HTR-8/SVneo (cell line): ENCODE measurements around the gene HOXA2.

Experiments
- DNase-seq: peaks from one replicate; pipeline ENCODE4 v3.0.0; 2011; ENCODE audit warnings: low spot score, mixed read lengths; ENCODE audit not compliant: insufficient read length
- FAIRE-seq: peaks from 2 replicates; lab custom pipeline; 2011; peaks lifted over from hg19 to GRCh38; lab: Jason Lieb, UNC

Gene HOXA2

GRCh38 chr7:27113991-27114769 lies 11.7 kb upstream of the HOXA2 start:
- FAIRE-seq (no peak), DNase-seq (no peak)

GRCh38 chr7:27112955-27113949 lies 10.8 kb upstream of the HOXA2 start:
- FAIRE-seq (peak; percentile 44), DNase-seq (peak; percentile 71)

- FAIRE-seq = no peak
- DNase-seq = no peak
Observed at GRCh38 chr7:27112361-27112760, 9.9 kb upstream of the HOXA2 start.

GRCh38 chr7:27111751-27112277 lies 9.3 kb upstream of the HOXA2 start:
- FAIRE-seq = no peak
- DNase-seq = no peak

- peak; percentile 28 for FAIRE-seq
- DNase-seq = no peak
Observed at GRCh38 chr7:27111042-27111750, 8.7 kb upstream of the HOXA2 start.

GRCh38 chr7:27110186-27111031 lies 7.9 kb upstream of the HOXA2 start:
- DNase-seq = peak; percentile 83
- peak; percentile 72 for FAIRE-seq

- FAIRE-seq (no peak), DNase-seq (no peak)
Observed at GRCh38 chr7:27109466-27110185, 7.1 kb upstream of the HOXA2 start.

GRCh38 chr7:27108390-27109127 lies 6.1 kb upstream of the HOXA2 start:
- FAIRE-seq = no peak
- no peak for DNase-seq

GRCh38 chr7:27107391-27108381 lies 5.2 kb upstream of the HOXA2 start:
- DNase-seq = no peak
- no peak for FAIRE-seq

GRCh38 chr7:27106901-27107240 lies 4.4 kb upstream of the HOXA2 start:
- no peak for FAIRE-seq
- DNase-seq = no peak

GRCh38 chr7:27106181-27106900 lies 3.9 kb upstream of the HOXA2 start:
- no peak for FAIRE-seq
- no peak for DNase-seq

GRCh38 chr7:27105301-27106031 lies 3.0 kb upstream of the HOXA2 start:
- no peak for DNase-seq
- FAIRE-seq = no peak

- FAIRE-seq = no peak
- no peak for DNase-seq
Observed at GRCh38 chr7:27104341-27105058, 2.0 kb upstream of the HOXA2 start.

- FAIRE-seq (no peak), DNase-seq (no peak)
Observed at GRCh38 chr7:27103489-27104226, 1.2 kb upstream of the HOXA2 start.
